GM21360 (cell line): ENCODE data around the gene COLEC11.
"Not testable (repeated sequence)": the region's sequence is repeated elsewhere in the genome, so short reads cannot be mapped to it uniquely, and the experiment has no call there.

ENCODE experiments used
- ATAC-seq: cut with Tn5 transposase; IDR thresholded peaks from one replicate; pipeline ENCODE4 v1.9.1; 2021; ENCODE audit warnings: mild to moderate bottlenecking, moderate library complexity; ENCODE audit not compliant: unreplicated experiment

COLEC11 gene

DNA sequence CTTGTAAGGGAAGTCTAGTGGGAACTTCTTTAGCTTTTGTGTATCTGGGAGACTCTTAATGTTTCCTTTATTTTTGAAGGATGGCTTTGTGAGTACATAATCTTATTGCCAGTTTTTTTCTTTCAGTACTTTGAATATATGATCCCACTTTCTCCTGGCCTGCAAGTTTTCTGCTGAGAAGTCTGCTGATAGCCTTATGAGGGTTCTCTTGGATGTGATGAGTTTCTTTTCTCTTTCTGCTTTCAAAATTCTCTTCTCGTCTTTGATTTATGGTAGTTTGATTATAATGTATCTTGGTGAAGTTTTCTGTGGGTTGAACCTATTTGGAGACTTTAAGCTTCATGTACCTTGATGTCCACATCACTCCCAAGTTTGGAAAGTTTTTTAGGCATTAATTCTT is 28.1 kb downstream of the COLEC11 start:
- ATAC-seq: no peak

DNA sequence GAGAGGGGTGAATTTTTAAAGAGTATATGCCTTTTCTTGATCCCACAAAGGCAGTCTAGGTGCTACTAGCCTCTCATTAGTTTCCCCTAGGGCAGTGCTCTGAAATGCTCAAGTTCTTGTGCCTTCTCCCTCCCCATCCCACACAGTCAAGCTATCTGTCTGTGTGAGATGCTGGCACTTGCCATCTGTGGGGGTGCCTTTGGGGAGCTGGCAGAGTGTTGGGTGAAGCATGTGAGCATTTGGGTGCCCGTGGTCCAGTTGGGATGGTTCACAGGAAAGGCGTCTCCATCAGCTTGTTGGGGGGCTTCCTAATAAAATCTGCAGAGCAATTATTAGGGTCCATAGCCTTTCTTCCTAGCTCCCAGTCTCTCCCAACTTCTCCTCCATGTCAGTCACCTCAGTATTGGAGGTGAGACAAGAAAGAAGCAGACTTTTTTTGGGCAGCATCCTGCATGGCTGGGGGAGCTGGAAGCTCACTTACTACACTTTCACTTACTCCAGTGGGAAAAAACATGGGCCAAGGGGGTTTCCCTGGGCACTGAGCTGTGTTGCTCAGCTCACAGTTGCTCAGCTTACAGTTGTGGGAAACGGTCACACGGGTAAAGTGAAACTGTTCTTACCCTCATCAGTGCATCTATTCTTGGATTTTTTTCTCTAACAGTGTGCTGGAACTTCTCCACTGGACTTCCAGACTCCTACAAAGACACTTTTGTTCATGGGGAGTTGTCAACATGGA is 29.3 kb downstream of the COLEC11 start:
- peak; percentile 91 for ATAC-seq

DNA sequence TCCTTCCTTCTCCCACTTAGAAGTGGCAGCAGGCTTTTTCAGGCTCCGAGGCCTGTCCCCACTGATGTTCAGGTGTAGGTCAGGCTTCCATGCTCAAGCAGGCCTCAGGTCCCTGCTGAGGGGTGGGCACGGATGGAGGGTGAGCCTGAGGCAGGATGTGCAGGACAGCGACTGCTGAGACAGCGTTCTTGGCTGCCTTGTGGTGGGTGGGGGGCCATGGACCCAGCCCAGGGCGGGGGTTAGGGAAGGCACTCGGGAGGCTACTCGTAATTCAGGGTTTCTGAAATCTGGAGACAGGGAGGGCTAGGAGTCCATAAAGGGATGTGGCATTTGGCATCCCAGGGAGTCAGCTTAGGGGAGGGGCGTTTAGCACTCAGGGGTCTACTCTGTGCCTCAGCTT is 30.3 kb downstream of the COLEC11 start:
- no peak for ATAC-seq

DNA sequence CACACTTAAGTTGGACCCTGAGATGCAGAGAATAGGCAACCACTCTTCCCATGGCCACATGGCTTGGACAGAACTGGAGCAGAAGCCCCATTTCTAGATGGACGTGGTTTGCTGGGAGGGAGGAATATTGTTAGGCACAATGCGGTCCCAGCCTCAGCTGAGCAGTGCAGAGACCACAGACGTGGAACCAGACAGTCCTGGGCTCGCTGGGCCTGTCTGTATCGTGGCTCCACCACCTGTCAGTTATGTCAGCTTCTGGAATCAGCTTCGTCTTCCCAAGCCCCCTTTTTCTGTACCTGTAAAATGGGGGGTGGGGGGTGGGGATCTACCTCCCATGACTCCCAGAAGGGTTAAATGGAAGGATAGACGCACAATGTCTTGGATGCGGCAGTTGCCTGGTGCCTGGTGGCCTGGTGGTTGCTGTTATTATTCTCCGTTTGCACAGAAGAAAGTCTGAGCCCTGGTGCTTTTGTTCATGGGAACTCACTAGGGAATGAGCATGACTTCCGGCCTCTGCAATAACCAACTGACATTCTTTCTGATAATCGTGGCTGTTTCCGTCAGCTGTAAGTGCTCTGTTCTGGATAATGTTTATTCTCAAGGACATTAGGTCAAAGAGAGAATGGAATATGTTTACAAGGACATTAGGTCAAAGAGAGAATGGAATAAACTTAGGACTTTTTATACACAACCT is 31.4 kb downstream of the COLEC11 start:
- no peak for ATAC-seq

DNA sequence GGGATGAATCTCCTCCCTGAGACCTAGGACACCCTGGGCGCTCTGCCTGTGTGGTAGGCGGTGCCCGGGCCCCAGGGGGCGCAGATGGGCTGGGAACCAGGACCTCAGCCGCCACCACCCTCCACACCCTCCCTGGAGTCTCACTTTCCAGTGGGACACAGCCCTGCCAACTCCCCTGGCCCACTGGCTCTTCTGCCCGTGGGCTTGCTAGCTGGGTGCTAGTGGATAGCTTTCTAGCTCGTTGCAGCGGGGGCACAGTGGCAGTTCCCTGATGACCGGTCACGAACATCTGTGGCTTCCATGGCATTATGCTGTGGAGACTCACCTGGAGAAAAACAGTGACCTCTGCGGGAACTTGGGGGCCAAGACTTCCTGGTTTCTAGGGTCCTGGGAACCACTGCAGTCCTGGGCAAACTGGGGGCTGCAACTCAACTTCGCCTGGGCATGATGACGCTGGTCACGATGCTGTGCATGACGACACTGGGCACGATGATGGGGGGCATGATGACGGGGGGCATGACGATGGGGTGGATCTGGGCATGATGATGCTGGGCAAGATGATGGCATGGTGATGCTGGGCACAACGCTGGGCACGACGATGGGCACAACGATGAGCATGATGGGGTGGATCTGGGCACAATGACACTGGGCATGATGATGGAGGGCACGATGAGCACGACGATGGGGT is 32.0 kb downstream of the COLEC11 start:
- no peak for ATAC-seq

DNA sequence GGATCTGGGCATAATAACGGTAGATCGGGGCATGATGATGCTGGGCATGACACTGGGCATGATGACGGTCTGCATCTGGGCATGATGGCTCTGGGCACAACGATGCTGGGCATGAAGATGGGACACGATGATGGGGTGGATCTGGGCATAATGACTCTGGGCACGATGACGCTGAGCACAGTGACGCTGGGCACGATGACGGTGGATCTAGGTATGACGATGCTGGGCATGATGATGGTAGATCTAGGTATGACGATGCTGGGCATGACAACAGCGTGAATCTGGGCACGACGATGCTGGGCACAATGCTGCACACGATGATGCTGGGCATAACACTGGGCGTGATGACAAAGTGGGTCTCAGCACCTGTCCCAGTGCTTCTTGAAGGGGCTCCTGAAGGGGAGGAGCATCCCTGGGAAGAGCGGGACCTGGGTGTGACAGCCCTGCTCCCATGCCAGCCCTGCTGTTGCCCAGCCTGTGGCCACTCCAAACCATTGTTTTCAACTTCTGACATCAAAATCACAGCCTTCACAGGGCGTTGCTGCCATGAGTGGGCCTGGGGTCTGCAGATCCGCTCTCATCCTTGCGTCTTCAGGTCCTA is 32.7 kb downstream of the COLEC11 start:
- no peak for ATAC-seq

DNA sequence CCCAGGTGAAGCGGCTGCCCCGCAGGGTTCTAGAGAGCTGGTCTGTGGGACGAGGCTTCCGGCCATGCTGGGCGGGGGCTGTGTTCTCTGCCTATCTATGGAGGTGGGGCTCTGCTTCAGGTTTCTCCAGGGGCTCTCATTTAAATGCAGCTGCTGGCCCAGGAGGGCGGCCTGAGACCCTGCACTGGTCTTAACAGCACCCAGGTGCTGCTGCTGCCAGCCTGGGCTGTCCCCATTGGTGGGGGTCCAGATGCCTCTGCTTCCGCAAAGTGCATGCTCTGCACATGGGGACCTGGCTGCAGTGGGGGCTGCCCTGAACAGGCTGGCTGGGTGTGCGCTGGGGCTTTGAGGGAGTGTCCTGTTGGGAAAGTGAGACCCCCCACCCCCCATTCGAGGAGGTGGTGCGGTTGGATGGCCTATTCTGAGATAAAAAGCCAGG is 33.3 kb downstream of the COLEC11 start:
- no peak for ATAC-seq

DNA sequence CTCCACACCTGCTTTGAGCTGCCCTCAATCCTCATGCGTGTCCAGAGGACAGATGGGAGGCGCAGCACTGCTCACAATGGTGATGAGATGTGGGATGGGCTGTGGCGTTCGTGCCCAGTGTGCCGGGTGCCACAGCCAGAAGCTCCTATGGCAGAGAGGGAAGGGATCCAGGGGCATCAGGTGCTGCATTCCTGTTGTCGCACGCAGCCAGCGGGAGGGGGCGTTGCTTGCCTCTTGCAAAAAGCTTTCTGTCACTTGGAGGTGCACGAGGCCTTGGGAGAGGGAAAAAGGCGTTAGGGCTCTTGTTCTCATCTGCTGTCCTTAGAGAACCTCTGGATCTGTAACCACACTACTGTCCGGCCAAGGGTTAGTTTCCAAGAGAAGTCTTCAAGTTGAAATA is 33.9 kb downstream of the COLEC11 start:
- no peak for ATAC-seq

DNA sequence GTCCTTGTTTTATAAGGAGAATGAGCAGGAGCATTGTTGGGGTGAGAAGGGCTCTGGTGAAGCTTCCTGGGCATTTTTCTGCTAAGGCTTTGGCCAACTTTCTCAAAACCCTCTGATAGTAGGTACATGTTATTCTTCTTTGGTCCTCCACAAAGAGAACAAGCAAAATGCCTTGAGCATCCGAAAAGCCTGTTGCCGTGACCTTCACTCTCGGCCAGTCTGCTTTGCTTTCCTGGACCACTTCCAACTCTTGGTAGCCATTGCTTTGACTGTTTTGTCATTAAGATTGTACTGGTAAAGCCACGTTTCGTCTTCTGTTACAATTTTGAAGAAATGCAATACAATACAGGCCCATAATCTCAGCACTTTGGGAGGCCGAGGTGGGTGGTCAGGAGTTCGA is 35.7 kb downstream of the COLEC11 start:
- no peak for ATAC-seq

DNA sequence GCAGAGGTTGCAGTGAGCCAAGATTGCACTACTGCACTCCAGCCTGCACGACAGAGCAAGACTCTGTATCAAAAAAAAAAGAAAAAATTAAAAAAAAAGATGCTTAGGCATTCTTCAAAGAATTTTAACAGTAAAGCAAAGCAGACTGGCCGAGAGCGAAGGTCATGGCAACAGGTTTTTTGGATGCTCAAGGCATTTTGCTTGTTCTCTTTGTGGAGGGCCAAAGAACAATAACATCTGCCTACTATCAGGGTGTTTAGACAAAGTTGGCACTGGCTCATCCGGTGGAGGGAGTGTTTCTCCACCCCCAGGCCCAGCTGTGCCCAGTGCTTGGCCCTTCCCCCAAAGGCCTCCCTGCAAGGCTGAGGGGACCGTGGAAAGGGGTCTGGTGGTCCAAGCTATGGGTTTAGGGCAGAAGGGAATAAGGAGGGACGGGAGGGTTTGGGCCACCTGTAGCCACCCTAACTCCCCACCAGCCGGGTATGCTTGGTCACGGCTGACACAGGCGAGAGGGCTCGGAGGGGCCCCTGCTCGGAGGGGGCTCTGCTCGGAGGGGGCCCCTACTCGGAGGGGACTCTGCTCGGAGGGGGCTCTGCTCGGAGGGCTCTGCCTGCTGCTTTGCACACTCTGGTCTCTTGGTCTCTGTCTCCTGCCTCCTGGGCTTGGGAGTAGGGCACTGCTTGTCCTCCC is 36.4 kb downstream of the COLEC11 start:
- ATAC-seq: no peak

DNA sequence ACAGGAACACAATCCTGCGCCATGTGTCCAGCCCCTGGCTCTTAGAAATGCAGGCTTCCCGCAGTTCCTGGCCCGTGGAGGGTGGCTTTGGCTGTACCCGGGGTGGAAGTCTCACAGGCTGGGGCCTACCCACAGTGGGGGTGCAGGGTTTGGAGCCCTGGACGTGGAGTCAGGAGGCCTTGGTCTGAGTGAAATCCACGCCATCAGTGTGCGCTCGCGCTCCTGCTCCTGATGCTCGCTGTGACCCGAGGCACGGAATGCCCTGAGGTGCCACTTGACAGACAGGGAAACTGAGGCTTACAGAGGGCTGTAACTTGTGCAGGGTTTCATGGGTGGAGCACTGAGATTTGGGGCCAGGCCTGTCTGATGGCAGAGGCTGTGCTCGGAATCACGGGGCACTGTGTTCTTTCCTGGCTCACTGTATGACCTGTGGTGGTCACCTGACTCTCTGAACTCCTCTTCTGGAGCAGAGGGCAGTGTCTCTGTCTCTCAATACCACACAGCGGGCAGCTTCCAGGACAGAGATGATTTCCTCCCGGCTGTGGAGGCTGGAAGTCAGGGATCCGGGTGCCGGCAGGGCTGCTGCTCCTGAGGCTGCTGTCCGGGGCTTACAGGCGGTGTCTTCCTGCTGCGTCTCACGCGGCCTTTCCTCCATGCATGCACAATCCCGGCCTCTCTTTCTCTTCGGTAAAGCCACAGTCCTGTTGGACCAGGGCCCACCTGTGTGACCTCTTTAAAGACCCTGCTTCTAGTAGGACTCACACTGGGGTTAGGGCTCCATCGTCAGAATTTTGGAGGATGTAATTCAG is 37.1 kb downstream of the COLEC11 start:
- ATAC-seq: no peak

DNA sequence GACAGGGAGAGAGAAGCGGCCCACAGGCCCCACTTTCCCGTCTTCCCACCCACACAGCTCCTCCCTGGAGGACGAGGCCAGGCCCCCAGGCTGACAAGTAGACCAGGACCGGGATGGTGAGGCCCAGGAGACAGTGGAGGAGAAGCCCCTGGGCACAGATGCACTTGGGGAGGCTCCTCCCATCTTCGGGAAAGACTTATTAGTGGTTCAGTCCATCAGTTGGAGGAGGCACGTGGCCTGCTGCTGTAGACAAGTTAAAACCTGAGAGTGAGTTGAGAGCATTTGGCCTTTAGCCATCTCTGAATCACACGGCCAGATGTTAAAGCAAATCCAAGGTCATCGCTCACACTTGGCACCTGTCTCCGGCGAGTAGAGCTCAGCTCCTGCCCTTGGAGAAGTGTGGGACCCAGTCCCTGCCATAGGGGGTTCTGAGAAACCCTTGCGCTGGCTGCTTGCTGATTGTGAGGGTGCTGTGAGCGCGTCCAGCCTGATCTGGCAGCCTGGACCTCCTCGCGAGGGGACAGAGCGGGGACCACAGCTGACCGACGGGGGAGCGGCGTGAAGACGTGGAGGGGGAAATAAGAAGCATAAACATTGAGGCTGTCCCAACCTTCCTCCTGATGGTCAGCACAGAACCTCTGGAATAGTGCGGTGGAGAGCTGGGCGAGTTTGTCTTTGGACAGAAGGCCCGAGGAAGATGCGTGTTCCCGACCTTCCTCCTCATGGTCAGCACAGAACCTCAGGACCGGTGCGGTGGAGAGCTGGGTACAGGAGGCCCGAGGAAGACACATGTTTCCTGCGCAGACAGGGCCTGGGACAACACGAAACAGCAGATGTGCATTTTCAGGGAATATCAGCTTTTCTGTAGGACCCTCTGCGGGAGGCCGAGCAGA is 38.4 kb downstream of the COLEC11 start:
- no peak for ATAC-seq

DNA sequence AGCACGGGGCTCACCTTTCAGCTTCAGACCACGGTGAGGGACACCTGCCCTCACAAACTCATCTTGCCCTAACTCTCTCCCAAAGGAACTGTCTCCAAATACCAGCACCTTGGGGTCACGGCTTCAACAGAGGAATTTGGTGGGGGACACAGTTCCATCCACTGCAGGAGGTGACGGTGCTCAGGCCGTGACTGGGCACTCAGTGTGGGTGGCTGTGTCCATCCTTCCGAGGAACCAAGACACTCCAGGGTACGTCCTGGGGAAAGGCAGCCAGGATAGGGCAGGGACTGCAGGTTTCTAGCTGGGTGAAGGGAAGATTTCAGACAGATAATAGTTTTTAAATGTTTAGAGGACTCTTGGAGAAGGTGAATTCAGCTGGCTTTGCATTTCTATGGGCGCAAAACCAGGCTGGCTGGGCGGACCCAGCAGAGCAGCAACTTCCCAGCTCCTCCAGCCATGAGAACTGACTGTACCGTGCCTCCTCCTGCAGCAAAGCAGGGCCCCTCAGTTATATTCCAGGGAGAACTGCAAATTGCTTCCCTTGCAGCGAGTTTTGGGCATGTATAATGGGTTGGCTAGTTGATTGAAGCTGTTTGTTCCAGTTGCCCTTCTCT is 39.2 kb downstream of the COLEC11 start:
- no peak for ATAC-seq

DNA sequence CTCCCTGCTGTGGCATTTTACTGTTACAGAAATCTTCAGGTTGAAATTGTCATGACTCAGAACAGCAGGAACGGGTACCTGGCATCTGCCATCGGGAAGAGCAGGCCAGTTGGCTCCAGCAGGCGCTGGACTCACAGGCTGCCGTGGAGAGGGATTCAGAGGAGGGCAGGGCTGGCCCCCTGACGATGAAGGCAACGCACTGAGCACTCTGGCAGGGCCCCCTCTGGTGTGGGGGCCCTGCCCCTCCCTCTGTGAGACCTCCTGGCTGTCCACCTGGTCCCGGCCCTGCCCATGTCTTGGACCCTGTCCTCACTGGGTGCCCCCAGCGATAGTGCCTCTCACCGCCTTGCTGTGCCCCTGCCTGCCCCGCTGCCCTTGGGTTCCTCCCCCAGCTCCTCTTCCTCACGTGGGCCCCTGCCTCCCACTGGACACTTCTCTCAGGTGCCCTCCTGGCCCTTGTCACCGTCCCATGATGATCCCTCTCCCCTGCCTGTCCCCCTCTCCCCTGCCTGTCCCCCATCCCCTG is 39.7 kb downstream of the COLEC11 start:
- no peak for ATAC-seq

DNA sequence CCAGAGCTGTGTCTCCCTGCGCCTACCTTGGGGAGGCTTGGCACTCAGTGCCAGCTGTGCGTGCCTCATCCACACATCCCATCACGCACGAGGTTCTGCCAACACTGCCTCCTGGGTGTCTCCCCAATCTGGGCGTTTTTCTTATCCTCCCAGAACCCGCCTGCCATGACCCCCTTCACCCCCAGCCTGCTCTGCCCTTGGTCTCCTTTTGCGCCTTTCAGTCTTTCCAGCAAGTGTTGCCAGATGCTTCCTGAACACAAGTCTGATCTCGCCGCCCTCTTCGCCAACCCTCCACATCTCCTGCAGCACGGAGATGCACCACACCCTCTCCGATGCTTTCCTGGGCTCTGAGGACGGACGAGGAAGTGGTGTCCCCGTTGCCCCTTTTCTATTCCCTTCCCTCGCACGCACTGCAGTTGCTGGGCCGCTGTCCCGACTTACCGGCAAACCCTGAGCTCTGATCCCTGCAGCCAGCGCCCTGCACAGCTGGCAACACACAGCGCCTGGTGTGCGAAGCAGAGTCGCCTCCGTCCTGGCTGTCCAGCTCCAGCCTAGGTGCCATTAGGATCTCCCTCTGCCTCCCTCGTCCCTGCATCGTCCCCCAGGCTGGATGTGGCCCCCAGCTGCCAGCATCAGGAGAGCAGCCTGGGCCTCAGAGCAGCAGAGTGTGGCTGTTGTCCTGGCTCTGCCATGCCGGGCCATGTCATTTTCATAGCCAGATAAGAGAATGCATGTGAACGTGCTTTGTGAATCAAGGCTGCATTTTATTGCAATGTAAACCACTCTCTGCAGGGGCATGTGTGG is 40.5 kb downstream of the COLEC11 start:
- no peak for ATAC-seq

DNA sequence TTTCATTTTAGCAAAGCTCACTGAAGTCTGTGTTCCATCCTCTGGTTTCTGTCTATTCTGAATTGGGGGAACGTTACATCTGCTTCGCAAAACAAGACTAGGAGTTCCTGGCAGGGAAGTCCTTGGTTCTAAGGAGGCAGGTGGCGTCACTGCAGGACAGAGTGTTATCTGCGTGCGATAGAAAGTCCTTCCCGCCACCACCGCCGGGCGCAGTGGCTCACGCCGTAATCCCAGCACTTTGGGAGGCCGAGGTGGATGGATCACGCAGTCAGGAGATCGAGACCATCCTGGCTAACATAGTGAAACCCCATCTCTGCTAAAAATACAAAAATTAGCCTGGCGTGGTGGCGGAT is 41.0 kb downstream of the COLEC11 start:
- ATAC-seq: not testable (repeated sequence)

DNA sequence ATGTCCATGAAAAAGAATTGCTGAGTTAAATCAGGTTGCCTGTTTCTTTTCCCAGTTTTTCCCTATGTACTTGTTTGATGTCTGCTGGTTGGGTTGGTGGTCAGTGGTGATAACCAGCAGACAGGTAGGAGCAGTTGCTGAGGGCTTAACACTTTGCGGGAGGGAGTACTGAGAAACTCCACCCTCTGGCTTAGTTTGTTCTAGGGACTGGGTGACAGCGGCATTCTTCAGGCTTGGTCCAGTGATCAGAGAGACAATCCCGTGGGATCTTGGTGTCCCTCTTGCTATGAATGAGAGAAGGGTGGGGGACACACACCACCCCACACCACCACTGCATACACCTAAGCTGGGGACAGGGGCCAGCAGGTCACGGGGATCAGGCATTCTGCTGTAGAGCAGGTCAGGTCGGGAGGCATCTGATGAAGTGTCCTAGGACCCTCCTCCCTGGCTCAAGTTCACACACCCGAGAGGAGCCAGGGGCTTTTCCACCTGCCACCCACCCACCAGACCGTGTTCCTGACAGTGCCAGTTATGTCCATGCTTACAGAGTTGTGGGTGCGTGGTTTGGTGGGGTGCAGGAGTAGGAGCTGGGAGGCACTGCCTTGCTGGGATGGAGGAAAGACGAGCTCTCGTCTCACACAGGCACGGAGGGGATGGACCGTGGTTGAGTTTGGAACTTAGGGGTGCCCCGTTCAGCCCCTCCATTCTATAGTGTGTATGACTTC is 41.8 kb downstream of the COLEC11 start:
- ATAC-seq: no peak
